Measurements from ENCODE around the gene LMO1. TPM values are rescaled to one million over a fixed set of nuclear protein-coding genes. Genes with fewer than 3 reads are reported as not detected.

The LMO1 gene
- total and polyA plus RNA-seq, 2 of the 13 experiments (the other 11 are each of a cell fraction or from before 2014, with no cell fraction given) = not detected

DNA sequence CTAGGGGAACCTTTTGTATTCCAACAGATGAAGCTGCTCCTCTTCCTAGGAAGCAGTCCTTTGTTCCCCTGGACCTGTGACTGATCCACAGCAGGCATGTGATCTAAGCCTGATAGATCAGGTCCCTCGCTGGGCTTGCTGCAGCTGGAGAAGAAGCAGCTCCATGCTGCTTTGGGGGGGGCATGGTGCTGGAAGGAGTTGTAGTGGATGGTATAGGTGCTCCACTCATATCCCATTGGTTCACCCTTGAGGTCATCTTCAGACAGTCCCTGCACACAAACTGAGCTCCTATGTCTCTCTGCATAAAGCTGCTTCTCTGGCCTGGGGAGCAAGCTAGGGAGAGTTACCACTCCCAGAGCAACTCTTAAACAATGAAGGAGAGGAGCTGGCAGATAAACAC lies 85.4 kb downstream of the LMO1 start:
- no peaks in the 10 kb centered on the region for H3K9me3 ChIP-seq (ENCODE audit: low read length)
- in situ Hi-C loops (cut with HindIII; ENCODE audit: extremely low pct_ligation_motif_present, low pct_unique_long_range_greater_than_20kb) = no loop called here
- no peak overlapping the region for H3K27ac ChIP-seq (ENCODE audit: extremely low read length, insufficient read depth, low read length)
- intact Hi-C loops (cut with micrococcal nuclease; ENCODE audit: unreplicated experiment) = no loop called here
- no peaks in the 10 kb centered on the region for H3K79me2 ChIP-seq (ENCODE audit: insufficient read depth, low read length)
- ATAC-seq (no peak), DNase-seq (ENCODE audit: low spot score) (no peak), FAIRE-seq (no peak)
- no peaks in the 10 kb centered on the region for H3K36me3 ChIP-seq (replicated peaks in 1 of 2; ENCODE audit: control insufficient read depth in 1 of 2, insufficient read depth in 2 of 2, low read length in 2 of 2)
- H3K4me1 ChIP-seq (ENCODE audit: insufficient read depth, low read length) = no peaks in the 10 kb centered on the region
- TF ChIP-seq MTF2 (CRISPR knock-in tag; IDR thresholded peaks at IDR 0.05; ENCODE audit: borderline replicate concordance) = no peak
- TF ChIP-seq FOXA3 (CRISPR knock-in tag; IDR thresholded peaks at IDR 0.05) = no peak
- no peak for TF ChIP-seq MIER3 (CRISPR knock-in tag; IDR thresholded peaks at IDR 0.05; ENCODE audit: borderline replicate concordance)
- TF ChIP-seq, protein P1, sequence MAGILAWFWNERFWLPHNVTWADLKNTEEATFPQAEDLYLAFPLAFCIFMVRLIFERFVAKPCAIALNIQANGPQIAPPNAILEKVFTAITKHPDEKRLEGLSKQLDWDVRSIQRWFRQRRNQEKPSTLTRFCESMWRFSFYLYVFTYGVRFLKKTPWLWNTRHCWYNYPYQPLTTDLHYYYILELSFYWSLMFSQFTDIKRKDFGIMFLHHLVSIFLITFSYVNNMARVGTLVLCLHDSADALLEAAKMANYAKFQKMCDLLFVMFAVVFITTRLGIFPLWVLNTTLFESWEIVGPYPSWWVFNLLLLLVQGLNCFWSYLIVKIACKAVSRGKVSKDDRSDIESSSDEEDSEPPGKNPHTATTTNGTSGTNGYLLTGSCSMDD (CRISPR knock-in tag; IDR thresholded peaks at IDR 0.05) = no peak
- H3K27me3 ChIP-seq (ENCODE audit: control insufficient read depth in 1 of 2, insufficient read depth in 2 of 2, low read length in 2 of 2) = peaks cover 2 to 22% of the 10 kb centered on the region in 2 experiments; a peak in 3 of 5 replicates
- CTCF ChIA-PET (ENCODE audit: low intra/inter-chr PET ratio, low total read pairs) = no interaction called here
- 0% methylated on average over 1 of the region's 1 CpG for WGBS (ENCODE audit: low lambda C conversion rate)
- POLR2A ChIA-PET = no interaction called here
- H3K4me3 ChIP-seq (replicated peaks in 1 of 3; ENCODE audit: insufficient read depth in 1 of 3, low read depth in 2 of 3, low read length in 3 of 3) = no peak overlapping the region
- no peak overlapping the region for H3K4me2 ChIP-seq (ENCODE audit: low read depth, low read length)
- BruUV-seq (replicated peaks) = no TSS peak
- no peak overlapping the region for H2AFZ ChIP-seq (ENCODE audit: low read length)
- H3K9ac ChIP-seq (ENCODE audit: insufficient read depth, low read depth, low read length) = no peak overlapping the region
- no peaks in the 10 kb centered on the region for H4K20me1 ChIP-seq (ENCODE audit: insufficient read depth, low read length)

DNA sequence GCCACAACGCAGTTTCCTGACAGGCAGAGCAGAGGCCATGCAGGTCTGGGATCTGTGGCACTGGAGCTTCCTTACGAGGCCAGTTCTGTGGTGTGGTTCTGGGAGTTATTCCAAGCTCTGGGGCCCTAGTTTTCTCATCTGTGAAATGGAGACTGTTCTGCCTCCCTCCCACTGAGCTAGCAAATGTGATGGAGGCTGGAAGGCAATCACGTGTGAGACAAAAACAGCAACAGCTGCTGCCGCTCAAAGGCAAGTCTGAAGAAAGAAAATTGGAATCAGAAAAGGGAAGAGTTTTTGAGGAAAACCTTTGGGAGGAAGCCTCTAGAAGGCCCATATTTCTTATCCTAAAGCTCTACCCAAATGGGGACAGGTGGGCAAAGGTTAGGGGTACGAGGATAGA lies 86.5 kb downstream of the LMO1 start:
- DNase-seq (ENCODE audit: low spot score) = no peak
- H3K4me3 ChIP-seq (replicated peaks in 1 of 3; ENCODE audit: insufficient read depth in 1 of 3, low read depth in 2 of 3, low read length in 3 of 3) = no peak overlapping the region
- BruUV-seq (replicated peaks) = no TSS peak
- no peaks in the 10 kb centered on the region for H3K79me2 ChIP-seq (ENCODE audit: insufficient read depth, low read length)
- FAIRE-seq = no peak
- WGBS (ENCODE audit: low lambda C conversion rate) = 4% methylated on average over 5 of the region's 5 CpGs
- H3K4me1 ChIP-seq (ENCODE audit: insufficient read depth, low read length) = no peaks in the 10 kb centered on the region
- ATAC-seq = no peak
- no peaks in the 10 kb centered on the region for H4K20me1 ChIP-seq (ENCODE audit: insufficient read depth, low read length)
- H3K4me2 ChIP-seq (ENCODE audit: low read depth, low read length) = no peak overlapping the region
- H3K36me3 ChIP-seq (replicated peaks in 1 of 2; ENCODE audit: control insufficient read depth in 1 of 2, insufficient read depth in 2 of 2, low read length in 2 of 2) = no peaks in the 10 kb centered on the region
- peaks cover 2 to 22% of the 10 kb centered on the region in 2 experiments; a peak in 3 of 5 replicates for H3K27me3 ChIP-seq (ENCODE audit: control insufficient read depth in 1 of 2, insufficient read depth in 2 of 2, low read length in 2 of 2)
- CTCF ChIA-PET (ENCODE audit: low intra/inter-chr PET ratio, low total read pairs) = no interaction called here
- in situ Hi-C loops (cut with HindIII; ENCODE audit: extremely low pct_ligation_motif_present, low pct_unique_long_range_greater_than_20kb) (no loop called here), intact Hi-C loops (cut with micrococcal nuclease; ENCODE audit: unreplicated experiment) (no loop called here)
- H3K9ac ChIP-seq (ENCODE audit: insufficient read depth, low read depth, low read length) = no peak overlapping the region
- no peak overlapping the region for H3K27ac ChIP-seq (ENCODE audit: extremely low read length, insufficient read depth, low read length)
- no peaks in the 10 kb centered on the region for H3K9me3 ChIP-seq (ENCODE audit: low read length)
- POLR2A ChIA-PET = no interaction called here
- TF ChIP-seq, protein P2, sequence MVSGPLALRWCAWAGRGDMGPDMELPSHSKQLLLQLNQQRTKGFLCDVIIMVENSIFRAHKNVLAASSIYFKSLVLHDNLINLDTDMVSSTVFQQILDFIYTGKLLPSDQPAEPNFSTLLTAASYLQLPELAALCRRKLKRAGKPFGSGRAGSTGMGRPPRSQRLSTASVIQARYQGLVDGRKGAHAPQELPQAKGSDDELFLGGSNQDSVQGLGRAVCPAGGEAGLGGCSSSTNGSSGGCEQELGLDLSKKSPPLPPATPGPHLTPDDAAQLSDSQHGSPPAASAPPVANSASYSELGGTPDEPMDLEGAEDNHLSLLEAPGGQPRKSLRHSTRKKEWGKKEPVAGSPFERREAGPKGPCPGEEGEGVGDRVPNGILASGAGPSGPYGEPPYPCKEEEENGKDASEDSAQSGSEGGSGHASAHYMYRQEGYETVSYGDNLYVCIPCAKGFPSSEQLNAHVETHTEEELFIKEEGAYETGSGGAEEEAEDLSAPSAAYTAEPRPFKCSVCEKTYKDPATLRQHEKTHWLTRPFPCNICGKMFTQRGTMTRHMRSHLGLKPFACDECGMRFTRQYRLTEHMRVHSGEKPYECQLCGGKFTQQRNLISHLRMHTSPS (CRISPR knock-in tag; IDR thresholded peaks at IDR 0.05; ENCODE audit: low read depth) = no peak
- no peak for TF ChIP-seq AGO1 (IDR thresholded peaks at IDR 0.05; ENCODE audit: low read depth, low read length, poor library complexity, severe bottlenecking)
- TF ChIP-seq ZNF75D (CRISPR knock-in tag; IDR thresholded peaks at IDR 0.05; ENCODE audit: borderline replicate concordance) = no peak
- TF ChIP-seq ZNF451 (CRISPR knock-in tag; IDR thresholded peaks at IDR 0.05) = no peak
- TF ChIP-seq SNRNP70 (IDR thresholded peaks at IDR 0.05; ENCODE audit: low read depth, low read length) = no peak
- no peak for TF ChIP-seq XBP1 (CRISPR knock-in tag; IDR thresholded peaks at IDR 0.05)
- TF ChIP-seq, protein P3, sequence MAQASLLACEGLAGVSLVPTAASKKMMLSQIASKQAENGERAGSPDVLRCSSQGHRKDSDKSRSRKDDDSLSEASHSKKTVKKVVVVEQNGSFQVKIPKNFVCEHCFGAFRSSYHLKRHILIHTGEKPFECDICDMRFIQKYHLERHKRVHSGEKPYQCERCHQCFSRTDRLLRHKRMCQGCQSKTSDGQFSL (CRISPR knock-in tag; IDR thresholded peaks at IDR 0.05) = no peak
- TF ChIP-seq, protein P4, sequence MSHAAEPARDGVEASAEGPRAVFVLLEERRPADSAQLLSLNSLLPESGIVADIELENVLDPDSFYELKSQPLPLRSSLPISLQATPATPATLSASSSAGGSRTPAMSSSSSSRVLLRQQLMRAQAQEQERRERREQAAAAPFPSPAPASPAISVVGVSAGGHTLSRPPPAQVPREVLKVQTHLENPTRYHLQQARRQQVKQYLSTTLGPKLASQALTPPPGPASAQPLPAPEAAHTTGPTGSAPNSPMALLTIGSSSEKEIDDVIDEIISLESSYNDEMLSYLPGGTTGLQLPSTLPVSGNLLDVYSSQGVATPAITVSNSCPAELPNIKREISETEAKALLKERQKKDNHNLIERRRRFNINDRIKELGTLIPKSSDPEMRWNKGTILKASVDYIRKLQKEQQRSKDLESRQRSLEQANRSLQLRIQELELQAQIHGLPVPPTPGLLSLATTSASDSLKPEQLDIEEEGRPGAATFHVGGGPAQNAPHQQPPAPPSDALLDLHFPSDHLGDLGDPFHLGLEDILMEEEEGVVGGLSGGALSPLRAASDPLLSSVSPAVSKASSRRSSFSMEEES (CRISPR knock-in tag; IDR thresholded peaks at IDR 0.05) = no peak
- no peak for TF ChIP-seq ZNF792 (CRISPR knock-in tag; IDR thresholded peaks at IDR 0.05)
- TF ChIP-seq ZBTB7B (CRISPR knock-in tag; IDR thresholded peaks at IDR 0.05) = no peak
- no peak for TF ChIP-seq MXI1 (IDR thresholded peaks at IDR 0.05; ENCODE audit: borderline replicate concordance, low read depth, low read length)
- H2AFZ ChIP-seq (ENCODE audit: low read length) = no peak overlapping the region

Measured in HepG2 (cell line).